Measurements from ENCODE around the gene SRP9. TPM values are rescaled to one million over a fixed set of nuclear protein-coding genes. Genes with fewer than 3 reads are reported as not detected.

The SRP9 gene, protein sequence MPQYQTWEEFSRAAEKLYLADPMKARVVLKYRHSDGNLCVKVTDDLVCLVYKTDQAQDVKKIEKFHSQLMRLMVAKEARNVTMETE
- total RNA-seq (2014; rRNA removed; shearing (Covaris generic); ENCODE audit: low replicate concordance), result 368 and 386 TPM in 2 replicates

GRCh38 chr1:225777583-225778336, at the start of gene SRP9:
TSS of gene SRP9 (plus strand) at chr1:225777826. CDS start at chr1:225777941, 115 bp downstream.
- DNase-seq (ENCODE audit: low read depth), result peak; percentile 98
- in situ Hi-C loops (cut with HindIII; ENCODE audit: low pct_unique_long_range_greater_than_20kb, low sequenced_read_pairs), result loop anchor here (10.0 kb wide), 1 partner anchor 283 kb away; no protein-coding TSS in a partner anchor

GRCh38 chr1:225731491-225731890, 46.1 kb upstream of the SRP9 start:
- in situ Hi-C loops (cut with HindIII; ENCODE audit: low pct_unique_long_range_greater_than_20kb, low sequenced_read_pairs), result no loop called here
- no peak for DNase-seq (ENCODE audit: low read depth)

DNA sequence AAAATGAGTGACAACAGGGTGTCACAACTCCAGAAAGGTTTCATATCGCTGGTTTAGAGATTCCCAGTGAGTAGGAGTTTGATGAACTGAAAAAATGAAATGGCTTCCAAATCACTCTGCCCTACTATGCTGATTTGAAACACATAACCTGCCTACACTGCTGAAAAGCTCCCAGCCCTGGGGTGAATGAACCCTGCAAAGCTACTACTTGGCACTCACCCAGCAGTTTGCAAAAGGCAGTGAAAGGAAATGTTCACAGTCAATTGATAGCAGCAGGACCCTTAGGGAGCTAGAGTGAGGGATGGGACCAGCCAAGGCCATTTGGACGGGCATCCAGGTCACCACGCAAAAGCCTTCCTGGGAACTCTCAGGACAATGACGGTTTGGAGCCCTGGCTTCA, 44.4 kb upstream of the SRP9 start:
- no peak for DNase-seq (ENCODE audit: low read depth)

DNA sequence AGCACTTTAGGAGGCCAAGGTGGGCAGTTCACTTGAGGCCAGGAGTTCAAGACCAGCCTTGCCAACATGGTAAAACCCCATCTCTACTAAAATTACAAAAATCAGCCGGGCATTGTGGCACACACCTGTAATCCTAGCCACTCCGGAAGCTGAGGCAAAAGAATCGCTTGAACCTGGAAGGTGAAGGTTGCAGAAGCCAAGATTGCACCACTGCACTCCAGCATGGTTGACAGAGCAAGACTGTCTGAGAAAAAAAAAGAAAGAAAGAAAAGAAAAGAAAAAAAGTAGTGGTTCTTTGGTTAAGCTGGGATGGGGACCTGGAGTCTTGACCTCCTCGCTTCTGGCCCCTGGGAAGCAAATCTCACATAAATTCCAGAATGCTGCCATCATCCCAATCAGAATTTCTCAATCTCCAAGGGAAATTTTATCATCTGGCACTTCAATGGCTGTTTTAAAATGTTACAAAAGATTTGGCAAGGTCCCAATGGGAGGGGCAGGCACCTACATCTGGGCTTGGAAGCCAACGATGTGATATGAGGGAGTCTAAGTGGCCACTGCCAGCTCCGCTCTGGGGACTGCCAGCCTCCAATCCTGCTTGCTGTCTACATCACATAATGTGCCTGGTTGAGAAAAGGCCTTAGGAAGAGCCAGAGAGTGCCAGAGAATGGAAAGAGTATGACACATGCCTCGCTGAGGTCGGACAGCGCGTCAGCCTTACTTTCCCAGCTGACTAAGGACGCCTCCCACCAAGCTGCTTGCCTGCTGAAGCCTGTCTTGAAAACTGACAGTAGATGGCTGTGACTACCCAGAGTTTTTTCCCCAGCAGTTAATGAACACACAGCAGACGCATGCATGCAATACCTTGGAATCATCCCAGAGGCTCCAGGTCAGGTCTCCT, 42.1 kb upstream of the SRP9 start:
- peak; percentile 96 for DNase-seq (ENCODE audit: low read depth)
- in situ Hi-C loops (cut with HindIII; ENCODE audit: low pct_unique_long_range_greater_than_20kb, low sequenced_read_pairs), result no loop called here

More for the DNA sequence above, 44.4 kb upstream of the SRP9 start:
- in situ Hi-C loops (cut with HindIII; ENCODE audit: low pct_unique_long_range_greater_than_20kb, low sequenced_read_pairs), result no loop called here

DNA sequence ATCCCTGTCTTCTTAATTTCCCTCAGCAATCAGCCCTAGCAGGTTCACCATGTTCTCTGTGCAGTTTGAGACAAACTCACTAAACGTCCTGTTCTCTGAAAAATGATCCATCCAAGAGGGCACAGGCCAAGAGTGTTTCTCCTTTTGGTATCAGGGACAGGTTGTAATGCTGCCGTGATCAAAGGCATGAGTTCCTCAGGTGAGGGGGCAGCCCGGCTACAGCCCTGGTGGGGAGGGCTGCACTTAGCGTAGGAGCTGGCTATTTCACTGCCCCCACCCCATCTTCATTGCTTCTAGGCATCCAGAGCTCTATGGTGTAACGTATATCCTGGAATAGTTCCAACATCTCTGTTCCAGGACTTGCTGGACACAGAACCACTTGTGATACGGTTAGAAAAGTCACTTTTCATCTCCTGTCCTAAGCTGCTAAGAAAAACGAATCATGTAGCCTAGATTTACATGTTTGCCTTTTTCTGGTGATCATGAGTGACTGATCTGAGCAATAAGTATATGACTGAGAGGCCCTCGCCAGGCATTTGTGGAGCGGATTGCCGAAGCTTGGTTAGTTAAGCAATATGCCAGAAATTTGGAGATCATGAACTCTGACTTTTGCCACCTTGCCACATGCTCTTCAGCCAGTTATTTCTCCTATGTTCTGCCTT, 41.1 kb upstream of the SRP9 start:
- in situ Hi-C loops (cut with HindIII; ENCODE audit: low pct_unique_long_range_greater_than_20kb, low sequenced_read_pairs), result no loop called here
- DNase-seq (ENCODE audit: low read depth), result no peak

DNA sequence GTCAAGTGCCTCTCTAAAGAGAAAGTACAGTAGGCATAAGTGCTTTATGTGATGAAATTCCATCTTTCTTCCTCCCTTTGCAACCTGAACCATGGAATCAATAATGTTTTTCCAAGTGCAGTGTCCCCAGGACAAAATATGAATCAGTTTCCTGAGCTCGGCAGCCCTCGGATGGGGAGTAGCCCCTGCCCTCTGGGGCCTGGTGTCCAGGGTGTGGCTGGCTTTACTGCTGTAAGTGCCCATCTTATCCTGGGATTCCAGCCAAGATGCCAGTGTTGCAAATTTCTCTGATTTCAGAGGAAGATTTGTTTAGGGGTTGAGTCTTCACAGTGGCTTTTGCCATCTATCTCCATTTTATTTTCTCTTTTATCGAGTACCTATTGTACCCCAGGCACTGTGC, 40.5 kb upstream of the SRP9 start:
- in situ Hi-C loops (cut with HindIII; ENCODE audit: low pct_unique_long_range_greater_than_20kb, low sequenced_read_pairs), result no loop called here
- DNase-seq (ENCODE audit: low read depth), result no peak

- DNase-seq (ENCODE audit: low read depth), result no peak
- in situ Hi-C loops (cut with HindIII; ENCODE audit: low pct_unique_long_range_greater_than_20kb, low sequenced_read_pairs), result no loop called here
These were observed 39.8 kb upstream of the SRP9 start for GRCh38 chr1:225737866-225738265.

DNA sequence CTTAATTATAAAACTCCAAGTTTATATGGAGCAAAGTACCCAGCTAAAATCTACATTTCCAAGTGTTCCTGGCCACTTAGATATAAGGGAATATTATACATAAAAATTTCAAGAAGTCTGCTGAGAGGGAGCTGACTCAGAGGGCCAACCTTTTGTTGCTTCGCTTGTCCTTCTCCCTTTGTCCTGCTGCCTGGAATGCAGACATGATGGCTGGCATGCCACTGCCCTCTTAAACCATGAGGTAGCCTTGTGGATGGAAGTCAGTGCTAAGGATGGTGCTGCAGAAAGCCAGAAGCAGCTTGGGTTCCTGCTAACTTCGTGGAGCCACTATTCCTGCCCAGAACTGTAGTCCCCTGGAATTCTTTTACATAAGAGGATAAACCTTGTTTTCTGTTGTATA, 38.9 kb upstream of the SRP9 start:
- in situ Hi-C loops (cut with HindIII; ENCODE audit: low pct_unique_long_range_greater_than_20kb, low sequenced_read_pairs), result no loop called here
- DNase-seq (ENCODE audit: low read depth), result no peak

DNA sequence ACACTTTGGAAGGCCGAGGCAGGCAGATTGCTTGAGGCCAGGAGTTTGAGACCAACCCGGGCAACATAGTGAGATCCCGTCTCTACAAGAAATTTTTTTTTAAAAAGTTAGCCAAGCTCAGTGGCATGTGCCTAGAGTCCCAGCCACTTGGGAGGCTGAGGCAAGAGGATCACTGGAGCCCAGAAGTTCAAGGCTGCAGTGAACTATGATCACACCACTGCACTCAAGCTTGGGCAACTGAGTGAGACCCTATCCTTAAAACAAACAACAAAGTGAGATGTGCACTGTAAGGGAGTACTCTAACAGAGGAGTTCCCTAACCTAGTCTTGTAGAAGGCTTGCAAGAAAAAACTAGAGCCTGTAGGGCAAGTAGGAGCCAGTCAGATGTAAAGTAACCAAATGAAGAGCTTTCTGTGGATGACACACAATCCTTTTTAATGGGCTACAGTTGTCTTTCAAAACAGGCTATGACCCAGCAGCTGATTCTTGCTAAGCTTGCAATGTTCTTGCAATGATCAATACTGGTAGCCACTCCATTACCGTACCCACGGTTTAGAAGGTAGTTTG, 38.0 kb upstream of the SRP9 start:
- in situ Hi-C loops (cut with HindIII; ENCODE audit: low pct_unique_long_range_greater_than_20kb, low sequenced_read_pairs), result no loop called here
- DNase-seq (ENCODE audit: low read depth), result no peak

GRCh38 chr1:225744745-225745144, 32.9 kb upstream of the SRP9 start:
- in situ Hi-C loops (cut with HindIII; ENCODE audit: low pct_unique_long_range_greater_than_20kb, low sequenced_read_pairs), result no loop called here
- no peak for DNase-seq (ENCODE audit: low read depth)

GRCh38 chr1:225745273-225745672, 32.4 kb upstream of the SRP9 start:
- in situ Hi-C loops (cut with HindIII; ENCODE audit: low pct_unique_long_range_greater_than_20kb, low sequenced_read_pairs), result no loop called here
- no peak for DNase-seq (ENCODE audit: low read depth)

GRCh38 chr1:225746361-225747179, 31.1 kb upstream of the SRP9 start:
- peak; percentile 90 for DNase-seq (ENCODE audit: low read depth)
- in situ Hi-C loops (cut with HindIII; ENCODE audit: low pct_unique_long_range_greater_than_20kb, low sequenced_read_pairs), result no loop called here

- DNase-seq (ENCODE audit: low read depth), result no peak
- in situ Hi-C loops (cut with HindIII; ENCODE audit: low pct_unique_long_range_greater_than_20kb, low sequenced_read_pairs), result no loop called here
These were observed 30.1 kb upstream of the SRP9 start for GRCh38 chr1:225747566-225747965.

- in situ Hi-C loops (cut with HindIII; ENCODE audit: low pct_unique_long_range_greater_than_20kb, low sequenced_read_pairs), result no loop called here
- DNase-seq (ENCODE audit: low read depth), result no peak
These were observed 29.1 kb upstream of the SRP9 start for GRCh38 chr1:225748529-225748928.

- in situ Hi-C loops (cut with HindIII; ENCODE audit: low pct_unique_long_range_greater_than_20kb, low sequenced_read_pairs), result no loop called here
- no peak for DNase-seq (ENCODE audit: low read depth)
These were observed 27.9 kb upstream of the SRP9 start for GRCh38 chr1:225749706-225750105.

DNA sequence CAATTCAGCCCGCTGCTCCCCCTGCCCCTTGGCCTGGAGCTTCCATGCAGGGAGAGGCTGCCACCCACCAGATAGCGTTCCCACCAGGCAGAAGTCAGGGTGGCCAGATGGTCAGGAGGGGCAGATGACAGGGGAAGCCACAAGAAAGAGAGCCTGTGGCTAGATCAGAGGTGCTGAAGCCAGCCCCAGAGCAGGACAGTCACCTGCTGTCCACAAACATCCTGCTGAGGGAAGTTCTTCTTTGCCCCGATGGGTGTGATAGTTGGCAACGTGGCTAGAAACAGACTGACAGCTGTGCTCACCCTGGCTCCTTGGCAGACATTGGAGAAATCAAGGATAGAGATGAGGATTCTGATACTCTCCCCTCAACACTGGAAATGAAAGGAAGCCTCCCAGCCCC, 27.2 kb upstream of the SRP9 start:
- no peak for DNase-seq (ENCODE audit: low read depth)
- in situ Hi-C loops (cut with HindIII; ENCODE audit: low pct_unique_long_range_greater_than_20kb, low sequenced_read_pairs), result no loop called here
